Right lobe of liver (tissue), 4 donors: ENCODE measurements around the gene LPAR2.

Experiments used
- CTCF ChIP-seq, 4 donors: fragments of 200-600 bp in 3 of 4; fragments of 450-650 bp in 1 of 4; IDR thresholded peaks; one replicate each; pipeline versions ENCODE4 v1.5.1 to v1.8.0; 2016 to 2022; ENCODE audit warnings: antibody characterized with exemption in 4 of 4, mild to moderate bottlenecking in 2 of 4
- POLR2A ChIP-seq: fragments of 450-650 bp; IDR thresholded peaks from one replicate; pipeline ENCODE4 v1.6.1; 2017; ENCODE audit warnings: antibody characterized with exemption, mild to moderate bottlenecking
- donor health status: DM: no; HTN: no; CAD: no.
- donor health status: DM: no; HTN: no; CAD: no.
- donor health status: DM: no; HTN: yes; CAD: no.

DNA sequence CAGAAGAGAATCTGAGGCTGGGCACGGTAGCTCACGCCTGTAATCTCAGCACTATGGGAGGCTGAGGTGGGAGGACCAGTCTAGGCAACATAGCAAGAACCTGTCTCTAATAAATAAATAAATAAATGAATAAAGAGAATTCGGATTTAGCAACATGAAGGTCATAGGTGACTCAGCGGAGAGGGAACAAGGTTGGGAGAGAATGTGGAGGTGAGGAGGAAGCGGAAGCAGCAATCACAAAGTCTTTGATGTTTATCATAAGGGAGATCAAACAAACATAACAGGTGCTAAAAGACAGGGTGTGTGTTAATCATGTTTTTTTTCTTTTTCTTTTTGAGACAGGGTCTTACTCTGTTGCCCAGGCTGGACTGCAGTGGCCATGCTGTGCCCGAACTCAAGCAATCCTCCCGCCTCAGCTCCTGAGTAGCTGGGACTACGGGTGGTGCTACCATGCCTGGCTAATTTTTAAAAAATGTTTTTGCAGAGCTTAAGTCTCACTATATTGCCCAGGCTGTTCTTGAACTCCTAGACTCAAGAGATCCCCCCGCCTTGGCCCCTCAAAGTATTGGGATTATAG is 25.8 kb downstream of the LPAR2 start:
- TF ChIP-seq POLR2A (no peak), CTCF (IDR thresholded peaks at IDR 0.05) (no peak)
